ENCODE measurements around the gene SEC16A. TPM values are rescaled to one million over a fixed set of nuclear protein-coding genes. Genes with fewer than 3 reads are reported as not detected.
A peak's percentile ranks its signal among the peaks of the same experiment; 100 is the strongest.

SEC16A gene
- total RNA-seq, 4 donors from 2014 or later: 58.0 to 89.3 (median 75.0) TPM

DNA sequence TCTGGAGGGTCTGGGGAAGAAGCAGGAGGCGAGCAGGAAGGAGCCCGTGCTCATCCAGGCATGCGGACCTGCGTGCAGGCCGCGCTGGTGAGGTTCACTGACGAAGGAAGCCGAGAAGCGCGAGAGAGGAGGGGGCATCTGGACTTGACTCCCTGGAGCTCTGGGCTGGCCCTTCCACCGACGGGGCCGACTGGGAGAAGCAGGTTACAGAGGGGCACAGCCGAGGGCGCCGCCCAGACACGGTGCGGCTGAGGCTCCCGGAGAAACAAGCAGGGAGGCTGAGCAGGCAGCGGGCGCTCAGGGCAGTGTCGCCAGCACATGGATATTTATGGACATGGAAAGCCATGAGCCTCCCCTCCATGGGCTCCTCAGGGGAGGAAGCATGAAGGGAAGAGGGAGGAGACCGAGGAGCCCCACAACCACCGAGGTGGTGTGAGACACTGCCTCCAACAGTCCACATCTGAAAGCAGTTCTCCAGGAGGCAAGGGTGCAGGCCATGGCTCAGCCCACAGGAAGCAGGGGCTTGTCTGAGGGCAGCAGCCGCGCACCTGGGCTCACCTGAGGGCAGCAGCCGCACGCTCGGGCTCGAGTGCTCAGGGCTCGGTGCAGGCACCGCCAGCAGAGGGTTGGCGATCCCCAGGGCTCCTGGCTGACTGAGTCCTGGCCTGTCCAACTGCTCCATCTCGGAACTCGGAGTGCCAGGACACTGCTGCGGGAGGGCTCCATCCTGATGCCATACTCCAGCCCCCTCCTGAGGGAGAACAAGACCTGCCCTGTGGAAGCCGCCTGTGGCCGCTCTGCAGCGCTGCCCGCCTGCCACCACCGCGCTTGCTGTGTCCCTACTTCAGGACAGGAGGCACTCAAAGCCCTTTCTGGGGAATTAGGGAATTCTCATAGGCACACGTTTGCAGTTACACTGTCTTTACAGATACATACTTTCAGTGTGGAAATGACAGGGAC lies 27.5 kb downstream of the SEC16A start:
- H3K36me3 ChIP-seq: peaks cover 93% of the 10 kb centered on the region
- H3K27me3 ChIP-seq: no peaks in the 10 kb centered on the region
- TF ChIP-seq EP300 (IDR thresholded peaks at IDR 0.05) (no peak), POLR2A (IDR thresholded peaks at IDR 0.05) (no peak), CTCF (IDR thresholded peaks at IDR 0.05) (no peak), POLR2AphosphoS5 (IDR thresholded peaks at IDR 0.05) (no peak)
- no peaks in the 10 kb centered on the region for H3K9me3 ChIP-seq
- H3K4me3 ChIP-seq: no peak overlapping the region
- no peak for DNase-seq (ENCODE audit: low spot score in 2 of 2)
- WGBS: 91% methylated on average over 32 of the region's 43 CpGs
- H3K4me1 ChIP-seq: no peaks in the 10 kb centered on the region
- no peak overlapping the region for H3K27ac ChIP-seq

- H3K4me1 ChIP-seq: no peaks in the 10 kb centered on the region
- H3K9me3 ChIP-seq: no peaks in the 10 kb centered on the region
- H3K27me3 ChIP-seq: no peaks in the 10 kb centered on the region
- WGBS: 91% methylated on average over 15 of the region's 25 CpGs
- H3K4me3 ChIP-seq: no peak overlapping the region
- DNase-seq (ENCODE audit: low spot score in 2 of 2): peak in 1 of 2 donors; percentile 78
- H3K36me3 ChIP-seq: peaks cover 93% of the 10 kb centered on the region
- no peak for TF ChIP-seq CTCF (IDR thresholded peaks at IDR 0.05)
- TF ChIP-seq EP300 (IDR thresholded peaks at IDR 0.05): no peak
- TF ChIP-seq POLR2AphosphoS5 (IDR thresholded peaks at IDR 0.05): no peak
- no peak overlapping the region for H3K27ac ChIP-seq
Observed at GRCh38 chr9:136454026-136454796, 28.6 kb downstream of the SEC16A start.

- Histone ChIP-seq H3K9me3 (no peaks in the 10 kb centered on the region), H3K36me3 (peaks cover 93% of the 10 kb centered on the region), H3K4me3 (no peak overlapping the region), H3K27me3 (no peaks in the 10 kb centered on the region), H3K4me1 (no peaks in the 10 kb centered on the region), H3K27ac (no peak overlapping the region)
- WGBS: 93% methylated on average over 11 of the region's 11 CpGs
- DNase-seq (ENCODE audit: low spot score in 2 of 2): no peak
- TF ChIP-seq CTCF (IDR thresholded peaks at IDR 0.05) (no peak), POLR2A (IDR thresholded peaks at IDR 0.05) (no peak), POLR2AphosphoS5 (IDR thresholded peaks at IDR 0.05) (no peak), EP300 (IDR thresholded peaks at IDR 0.05) (no peak)
Observed at GRCh38 chr9:136453326-136453725, 29.5 kb downstream of the SEC16A start.

GRCh38 chr9:136451221-136451877 lies 31.5 kb downstream of the SEC16A start:
- H3K36me3 ChIP-seq: peaks cover 93% of the 10 kb centered on the region

More at GRCh38 chr9:136451221-136451877, 31.5 kb downstream of the SEC16A start:
- TF ChIP-seq POLR2A (IDR thresholded peaks at IDR 0.05) (no peak), POLR2AphosphoS5 (IDR thresholded peaks at IDR 0.05) (no peak), CTCF (IDR thresholded peaks at IDR 0.05) (no peak)
- no peaks in the 10 kb centered on the region for H3K27me3 ChIP-seq
- H3K4me3 ChIP-seq: no peak overlapping the region
- no peaks in the 10 kb centered on the region for H3K4me1 ChIP-seq
- no peak overlapping the region for H3K27ac ChIP-seq
- WGBS: 87% methylated on average over 26 of the region's 26 CpGs
- no peak for DNase-seq (ENCODE audit: low spot score in 2 of 2)
- H3K9me3 ChIP-seq: no peaks in the 10 kb centered on the region

All from suprapubic skin (tissue), 4 donors.